H1 (cell line): Measurements from ENCODE around the gene RBBP6. TPM values are rescaled to one million over a fixed set of nuclear protein-coding genes. Genes with fewer than 3 reads are reported as not detected.
A peak's percentile ranks its signal among the peaks of the same experiment; 100 is the strongest.

ENCODE experiments used
- ASH2L ChIP-seq: fragments of 200-600, 300-600 bp; sonication (generic); IDR thresholded peaks from one replicate; pipeline ENCODE4 v1.7.1; 2017; ENCODE audit warnings: low read length
- BRCA1 ChIP-seq: IDR thresholded peaks from 2 replicates; pipeline ENCODE4 v1.6.1; 2012; ENCODE audit warnings: low read depth, low read length, improper control_type of control experiment
- GABPA ChIP-seq: IDR thresholded peaks from 2 replicates; pipeline ENCODE4 v1.6.1; 2011; ENCODE audit warnings: mild to moderate bottlenecking, low read length, moderate library complexity, borderline replicate concordance; ENCODE audit not compliant: insufficient read depth
- GTF2F1 ChIP-seq: IDR thresholded peaks from 2 replicates; pipeline ENCODE4 v1.6.1; 2012; ENCODE audit warnings: low read depth, low read length, improper control_type of control experiment, borderline replicate concordance
- KDM1A ChIP-seq: fragments of 200-600, 300-600 bp; sonication (generic); IDR thresholded peaks from 2 replicates; pipeline ENCODE4 v1.7.1; 2016; ENCODE audit warnings: mild to moderate bottlenecking, low read length, borderline replicate concordance
- KDM4A ChIP-seq: IDR thresholded peaks from one replicate; pipeline ENCODE4 v1.7.1; 2012; ENCODE audit warnings: low read depth, mild to moderate bottlenecking, moderate library complexity, low read length, inconsistent platforms; ENCODE audit not compliant: severe bottlenecking
- RFX5 ChIP-seq: IDR thresholded peaks from 2 replicates; pipeline ENCODE4 v1.6.1; 2011; ENCODE audit warnings: low read depth, low read length, improper control_type of control experiment, borderline replicate concordance
- RXRA ChIP-seq: IDR thresholded peaks from 2 replicates; pipeline ENCODE4 v1.6.1; 2011; ENCODE audit warnings: low read depth, mild to moderate bottlenecking, low read length, moderate library complexity; ENCODE audit not compliant: insufficient read depth
- SP1 ChIP-seq: IDR thresholded peaks from 2 replicates; pipeline ENCODE4 v1.6.1; 2011; ENCODE audit warnings: low read depth, low read length
- SRF ChIP-seq: IDR thresholded peaks from 2 replicates; pipeline ENCODE4 v1.6.1; 2011; ENCODE audit warnings: mild to moderate bottlenecking, low read depth, low read length, moderate library complexity
- SUZ12 ChIP-seq: fragments of 200-600 bp; sonication (generic); IDR thresholded peaks from 2 replicates; pipeline ENCODE4 v1.6.1; 2012; ENCODE audit warnings: mild to moderate bottlenecking, inconsistent platforms, low read length, moderate library complexity, mixed read lengths
- TCF12 ChIP-seq: IDR thresholded peaks from 2 replicates; pipeline ENCODE4 v1.6.1; 2011; ENCODE audit warnings: low read depth, mild to moderate bottlenecking, low read length
- TEAD4 ChIP-seq: IDR thresholded peaks from 2 replicates; pipeline ENCODE4 v1.6.1; 2012; ENCODE audit warnings: low read depth, low read length, inconsistent platforms, mixed read lengths
- YY1 ChIP-seq: IDR thresholded peaks from 2 replicates; pipeline ENCODE4 v1.6.1; 2011; ENCODE audit warnings: low read depth, mild to moderate bottlenecking, low read length
- polyA plus RNA-seq, 7 experiments: library from polyadenylated mRNA; depleted of rRNA in 3 of 7; stranded (reverse) in 5 of 7; unstranded in 2 of 7; fragments of >200 nt in 5 of 7; fragments of 200-250 nt in 2 of 7; gene quantifications; 1 replicate in 5 of 7; 2 replicates in 1 of 7; 4 replicates in 1 of 7; pipeline versions ENCODE4 v1.2.1 to v1.2.3, GENCODE V29; 2011 to 2013; ENCODE audit warnings: missing spikeins in 2 of 7, mixed read lengths in 2 of 7
- total RNA-seq: library from RNA; stranded (reverse); fragmentation: NEBNext Ultra II Directional; extraction: Animal tissue kit (Norgen Biotek cat#: 25700); gene quantifications from 2 replicates; pipeline ENCODE4 v1.2.1, GENCODE V29; 2021

Gene RBBP6
- total and polyA plus RNA-seq, 2 of the 8 experiments (the other 6 are each of a cell fraction or from before 2014, with no cell fraction given) = 22.5 to 54.5 TPM

- TF ChIP-seq TEAD4 (no peak), SUZ12 (peak; percentile 38; the same call in 1 of the 2 replicates), YY1 (no peak), TCF12 (no peak), ASH2L (peak; percentile 64), SRF (no peak), GTF2F1 (no peak), SP1 (no peak), GABPA (no peak), RXRA (no peak), BRCA1 (no peak), KDM1A (no peak), KDM4A (peak; percentile 10), RFX5 (no peak)
These were observed 71.0 kb downstream of the RBBP6 start (continued) for GRCh38 chr16:24610416-24610755.
